ENCODE measurements around the gene TAGLN3.

DNA sequence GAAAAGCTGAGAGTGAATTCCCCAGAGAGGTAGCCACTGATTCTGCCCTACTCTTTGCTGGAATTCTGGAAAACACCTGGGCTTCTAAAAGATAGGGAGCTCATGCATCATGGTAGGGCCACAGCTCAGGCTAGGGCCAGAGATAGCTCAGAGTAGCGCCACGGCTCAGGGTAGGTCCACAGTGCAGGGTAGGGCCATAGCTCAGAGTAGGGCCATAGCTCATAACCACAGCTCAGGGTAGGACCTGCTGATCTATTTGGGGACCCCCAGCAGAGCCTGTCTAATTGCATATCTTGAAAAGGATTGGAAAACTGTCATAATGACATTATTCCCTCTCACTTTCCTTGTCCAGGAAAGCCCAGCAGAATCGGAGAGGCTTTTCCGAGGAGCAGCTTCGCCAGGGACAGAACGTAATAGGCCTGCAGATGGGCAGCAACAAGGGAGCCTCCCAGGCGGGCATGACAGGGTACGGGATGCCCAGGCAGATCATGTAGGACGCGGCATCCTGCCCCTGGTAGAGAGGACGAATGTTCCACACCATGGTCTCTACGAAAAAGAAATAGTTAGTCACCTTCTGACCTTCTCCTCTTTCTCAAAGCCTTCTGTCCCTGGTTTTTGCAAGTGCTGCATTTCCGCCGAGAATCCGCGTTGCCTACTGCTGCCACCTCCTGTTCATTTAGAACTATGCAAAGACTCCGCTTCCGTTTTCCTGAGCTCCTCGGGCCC, 14.5 kb downstream of the TAGLN3 start:
- TF ChIP-seq, protein P1, sequence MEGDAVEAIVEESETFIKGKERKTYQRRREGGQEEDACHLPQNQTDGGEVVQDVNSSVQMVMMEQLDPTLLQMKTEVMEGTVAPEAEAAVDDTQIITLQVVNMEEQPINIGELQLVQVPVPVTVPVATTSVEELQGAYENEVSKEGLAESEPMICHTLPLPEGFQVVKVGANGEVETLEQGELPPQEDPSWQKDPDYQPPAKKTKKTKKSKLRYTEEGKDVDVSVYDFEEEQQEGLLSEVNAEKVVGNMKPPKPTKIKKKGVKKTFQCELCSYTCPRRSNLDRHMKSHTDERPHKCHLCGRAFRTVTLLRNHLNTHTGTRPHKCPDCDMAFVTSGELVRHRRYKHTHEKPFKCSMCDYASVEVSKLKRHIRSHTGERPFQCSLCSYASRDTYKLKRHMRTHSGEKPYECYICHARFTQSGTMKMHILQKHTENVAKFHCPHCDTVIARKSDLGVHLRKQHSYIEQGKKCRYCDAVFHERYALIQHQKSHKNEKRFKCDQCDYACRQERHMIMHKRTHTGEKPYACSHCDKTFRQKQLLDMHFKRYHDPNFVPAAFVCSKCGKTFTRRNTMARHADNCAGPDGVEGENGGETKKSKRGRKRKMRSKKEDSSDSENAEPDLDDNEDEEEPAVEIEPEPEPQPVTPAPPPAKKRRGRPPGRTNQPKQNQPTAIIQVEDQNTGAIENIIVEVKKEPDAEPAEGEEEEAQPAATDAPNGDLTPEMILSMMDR (conservative IDR thresholded peaks at IDR 0.05 in 1 of 2, IDR thresholded peaks at IDR 0.05 in 1 of 2; ENCODE audit: extremely low read depth in 1 of 2, insufficient read depth in 1 of 2, low read depth in 1 of 2, low read length in 2 of 2) = peak; percentile 83 to 86
- no peak for TF ChIP-seq EZH2 (IDR thresholded peaks at IDR 0.05; ENCODE audit: borderline replicate concordance, low read length)

All from mammary epithelial cell (primary cell).